CD4-positive, alpha-beta T cell (primary cell): ENCODE results near the gene ADAMTS17. TPM values are rescaled to one million over a fixed set of nuclear protein-coding genes. Genes with fewer than 3 reads are reported as not detected.

Source experiments
- ATAC-seq: fragments of 200-7000 bp; cut with Tn5 transposase; one replicate; pipeline ENCODE4 v1.10.0; 2022; ENCODE audit warnings: mild to moderate bottlenecking; ENCODE audit not compliant: poor library complexity
- CTCF ChIA-PET: fragments of 350-600 bp; sonication (Branson Sonifier 250); formaldehyde crosslinking; loops from one replicate; lab custom pipeline; 2021; ENCODE audit warnings: antibody characterized with exemption, inconsistent platforms; lab: Charles Lee
- POLR2A ChIA-PET: fragments of 350-600 bp; sonication (Branson Sonifier 250); formaldehyde crosslinking; loops from one replicate; lab custom pipeline; 2021; ENCODE audit warnings: antibody characterized with exemption, inconsistent platforms; lab: Charles Lee
- DNase-seq, 14 experiments: peaks; one replicate each; pipeline ENCODE4 v3.0.0-alpha.2; 2013 to 2020; ENCODE audit warnings: mixed read lengths in 2 of 14
- H3K27ac ChIP-seq, 2 donors: one replicate each; pipeline versions ENCODE4 v1.5.1 to v1.7.0; 2013; ENCODE audit warnings: low read length in 2 of 2, low read depth in 1 of 2, mild to moderate bottlenecking in 1 of 2
- H3K27me3 ChIP-seq, 2 experiments: 1 replicate in 1 of 2; 2 replicates in 1 of 2; pipeline versions ENCODE4 v1.6.1 to v1.7.0; 2013; ENCODE audit warnings: low read length in 2 of 2, control low read depth in 1 of 2, mild to moderate bottlenecking in 1 of 2, moderate library complexity in 1 of 2; ENCODE audit not compliant: insufficient read depth in 2 of 2, control insufficient read depth in 1 of 2
- H3K36me3 ChIP-seq: one replicate; pipeline ENCODE4 v1.6.1; 2013; ENCODE audit warnings: low read length, control low read depth; ENCODE audit not compliant: insufficient read depth
- H3K4me1 ChIP-seq: one replicate; pipeline ENCODE4 v1.6.1; 2013; ENCODE audit warnings: low read length, control low read depth; ENCODE audit not compliant: insufficient read depth
- H3K4me3 ChIP-seq: one replicate; pipeline ENCODE4 v1.5.1; 2013; ENCODE audit warnings: mild to moderate bottlenecking, low read length, moderate library complexity
- H3K9me3 ChIP-seq, 2 experiments: 1 replicate in 1 of 2; 2 replicates in 1 of 2; pipeline versions ENCODE4 v1.6.1 to v1.7.0; 2013; ENCODE audit warnings: low read length in 2 of 2, mild to moderate bottlenecking in 2 of 2, control low read depth in 1 of 2, moderate library complexity in 1 of 2; ENCODE audit not compliant: control insufficient read depth in 1 of 2, insufficient read depth in 1 of 2
- H3K27ac Mint-ChIP-seq: one replicate; pipeline ENCODE4 v1.8.0; 2020; ENCODE audit warnings: mixed read lengths
- H3K27me3 Mint-ChIP-seq: one replicate; pipeline ENCODE4 v1.8.0; 2021; ENCODE audit warnings: mixed read lengths
- H3K36me3 Mint-ChIP-seq: one replicate; pipeline ENCODE4 v1.8.0; 2021; ENCODE audit warnings: low read depth, mixed read lengths
- H3K4me1 Mint-ChIP-seq: one replicate; pipeline ENCODE4 v1.8.0; 2021; ENCODE audit warnings: low read depth, mixed read lengths
- H3K4me3 Mint-ChIP-seq: one replicate; pipeline ENCODE4 v1.8.0; 2020; ENCODE audit warnings: mild to moderate bottlenecking, mixed read lengths
- H3K9me3 Mint-ChIP-seq: one replicate; pipeline ENCODE4 v1.8.0; 2020; ENCODE audit warnings: mixed read lengths
- CTCF ChIP-seq: fragments of 200-600 bp; IDR thresholded peaks from one replicate; pipeline ENCODE4 v1.8.0; 2022; ENCODE audit warnings: antibody characterized with exemption, mild to moderate bottlenecking
- intact Hi-C, 2 experiments: fragments of 100-400 bp; cut with DNase I in 1 of 2; cut with micrococcal nuclease in 1 of 2; formaldehyde crosslinking; loops; one replicate each; pipeline versions ENCODE4 v1.15.1 to v1.9.0; 2023 to 2025; cut with DNase I, micrococcal nuclease
- total RNA-seq, 174 experiments: library from RNA in 2 of 174; stranded (reverse) in 2 of 174; gene quantifications; one replicate each; pipeline ENCODE4 v1.2.3 and lab custom pipeline; 2021 to 2026

Gene ADAMTS17
- total RNA-seq, 2 experiments from 2014 or later, result 9.9 to 13.2 TPM

DNA sequence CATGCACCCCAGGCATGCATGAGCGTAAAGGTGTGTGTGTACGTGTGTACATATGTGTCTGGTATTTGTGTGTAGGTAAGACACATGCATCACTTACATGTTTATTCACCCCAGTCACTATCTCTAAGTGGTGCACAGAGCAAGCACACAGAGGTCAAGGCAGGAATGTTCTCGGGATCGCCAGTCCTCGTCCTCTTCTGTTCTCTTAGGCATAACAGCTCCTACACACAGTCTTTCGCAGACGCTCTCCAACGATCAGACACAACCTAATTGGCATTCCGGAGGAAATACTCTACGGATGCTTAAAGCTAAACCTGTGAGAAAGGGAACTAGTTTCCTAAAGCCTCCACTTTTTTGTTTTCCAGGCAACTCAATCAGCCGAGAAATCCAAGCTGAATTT lies 95.9 kb downstream of the ADAMTS17 start:
- DNase-seq, result no peak
- no peak for TF ChIP-seq CTCF
- Mint-ChIP-seq H3K27ac (no peak overlapping the region), H3K4me1 (no peaks in the 10 kb centered on the region), H3K27me3 (no peaks in the 10 kb centered on the region), H3K36me3 (no peaks in the 10 kb centered on the region), H3K4me3 (no peak overlapping the region), H3K9me3 (no peaks in the 10 kb centered on the region)
- no peaks in the 10 kb centered on the region for H3K9me3 ChIP-seq
- H3K27ac ChIP-seq, result no peak overlapping the region
- intact Hi-C loops, result no loop called here
- no peaks in the 10 kb centered on the region for H3K4me1 ChIP-seq
- CTCF ChIA-PET, result no interaction called here
- no peak overlapping the region for H3K4me3 ChIP-seq
- no peaks in the 10 kb centered on the region for H3K27me3 ChIP-seq
- H3K36me3 ChIP-seq, result no peaks in the 10 kb centered on the region
- ATAC-seq, result no peak
- POLR2A ChIA-PET, result no interaction called here

GRCh38 chr15:100245487-100245820 lies 96.3 kb downstream of the ADAMTS17 start:
- intact Hi-C loops, result no loop called here
- Histone ChIP-seq H3K36me3 (no peaks in the 10 kb centered on the region), H3K27ac (no peak overlapping the region), H3K9me3 (no peaks in the 10 kb centered on the region), H3K4me3 (no peak overlapping the region), H3K4me1 (no peaks in the 10 kb centered on the region), H3K27me3 (no peaks in the 10 kb centered on the region)
- ATAC-seq (no peak), DNase-seq (no peak)
- Mint-ChIP-seq H3K4me3 (no peak overlapping the region), H3K4me1 (no peaks in the 10 kb centered on the region), H3K36me3 (no peaks in the 10 kb centered on the region), H3K9me3 (no peaks in the 10 kb centered on the region), H3K27me3 (no peaks in the 10 kb centered on the region), H3K27ac (no peak overlapping the region)
- CTCF ChIA-PET, result no interaction called here
- TF ChIP-seq CTCF, result no peak
- POLR2A ChIA-PET, result no interaction called here

DNA sequence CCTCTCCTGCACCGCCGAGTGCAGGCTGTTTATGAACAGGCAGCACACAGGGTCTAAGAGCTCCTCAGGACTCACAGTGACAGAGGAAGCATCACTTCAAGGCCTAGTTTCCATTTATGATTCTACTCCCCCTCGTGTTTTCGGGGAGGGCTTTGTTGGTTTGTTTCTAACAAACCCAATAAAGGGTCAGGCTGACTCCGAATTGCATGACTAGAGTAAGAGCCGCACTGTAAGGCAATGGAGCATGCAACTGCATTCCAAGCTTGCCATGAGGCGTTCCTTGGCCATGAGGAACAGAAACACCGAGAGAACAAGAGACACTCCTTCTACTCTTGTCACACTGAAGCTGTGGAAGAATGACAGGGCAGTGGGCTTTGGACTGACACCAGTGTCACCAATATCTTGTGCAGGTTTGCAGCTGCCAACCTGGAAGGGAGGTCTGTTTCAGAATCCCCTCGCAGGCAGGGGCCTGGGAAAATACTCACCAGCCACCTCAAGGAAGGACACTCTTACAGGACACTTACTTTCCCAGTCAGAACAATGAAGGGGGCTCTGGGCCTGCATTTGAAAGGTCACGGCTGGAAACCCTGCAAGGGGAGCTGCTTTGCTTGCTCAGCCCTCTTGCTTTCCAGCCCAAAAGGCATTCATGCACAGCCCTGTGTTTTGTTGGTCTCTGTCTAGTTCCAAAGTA lies 96.8 kb downstream of the ADAMTS17 start:
- ChIA-PET POLR2A (no interaction called here), CTCF (no interaction called here)
- DNase-seq, result no peak
- Histone ChIP-seq H3K27me3 (no peaks in the 10 kb centered on the region), H3K4me3 (no peak overlapping the region), H3K27ac (no peak overlapping the region), H3K9me3 (peaks cover 0 to 1% of the 10 kb centered on the region in 2 experiments), H3K4me1 (no peaks in the 10 kb centered on the region), H3K36me3 (no peaks in the 10 kb centered on the region)
- Mint-ChIP-seq H3K4me1 (no peaks in the 10 kb centered on the region), H3K27ac (no peak overlapping the region), H3K4me3 (no peak overlapping the region), H3K9me3 (no peaks in the 10 kb centered on the region), H3K36me3 (no peaks in the 10 kb centered on the region), H3K27me3 (no peaks in the 10 kb centered on the region)
- ATAC-seq, result no peak
- intact Hi-C loops, result no loop called here
- no peak for TF ChIP-seq CTCF
